HG03135 (cell line): Measurements from ENCODE around the gene BHLHE23.

Experiments
- ATAC-seq: cut with Tn5 transposase; IDR thresholded peaks from one replicate; pipeline ENCODE4 v1.9.1; 2021; ENCODE audit warnings: mild to moderate bottlenecking, moderate library complexity; ENCODE audit not compliant: unreplicated experiment

BHLHE23 gene

DNA sequence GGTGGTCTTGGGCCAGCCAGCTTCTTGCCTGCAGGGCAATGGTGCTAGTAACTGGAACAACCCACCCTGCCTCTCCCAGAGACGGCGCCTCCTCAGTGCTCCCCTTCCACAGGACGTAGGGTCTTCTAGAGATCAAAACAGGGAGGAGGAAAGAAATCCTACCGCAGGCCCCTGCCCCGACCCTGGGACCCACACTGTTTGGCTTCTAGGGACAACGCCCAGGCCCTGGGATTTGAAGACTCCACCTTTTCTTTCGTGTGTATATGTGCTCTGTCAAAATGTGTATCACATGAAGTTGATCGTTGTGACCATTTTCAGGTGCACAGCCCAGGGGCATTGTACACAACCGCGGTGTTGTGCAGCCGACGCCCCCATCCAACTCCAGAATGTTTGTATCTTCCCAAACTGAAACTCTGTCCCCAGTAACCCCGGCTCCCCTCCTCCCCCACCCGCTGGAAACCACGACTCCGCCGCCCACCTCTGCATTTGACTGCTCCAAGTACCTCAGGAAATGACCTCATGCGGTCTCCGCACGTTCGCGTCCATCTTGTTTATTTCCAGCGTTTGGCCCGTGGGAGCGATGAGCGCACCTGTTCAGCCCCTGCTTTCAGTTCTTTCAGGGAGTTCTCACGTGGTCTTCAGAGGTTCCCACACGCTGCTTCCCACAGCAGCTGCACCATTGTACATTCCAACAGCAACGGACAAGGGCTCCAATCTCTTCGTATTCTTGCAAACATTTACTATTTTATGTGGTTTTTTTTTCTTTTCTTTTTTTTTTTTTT is 3.4 kb upstream of the BHLHE23 start:
- ATAC-seq, result peak; percentile 43

DNA sequence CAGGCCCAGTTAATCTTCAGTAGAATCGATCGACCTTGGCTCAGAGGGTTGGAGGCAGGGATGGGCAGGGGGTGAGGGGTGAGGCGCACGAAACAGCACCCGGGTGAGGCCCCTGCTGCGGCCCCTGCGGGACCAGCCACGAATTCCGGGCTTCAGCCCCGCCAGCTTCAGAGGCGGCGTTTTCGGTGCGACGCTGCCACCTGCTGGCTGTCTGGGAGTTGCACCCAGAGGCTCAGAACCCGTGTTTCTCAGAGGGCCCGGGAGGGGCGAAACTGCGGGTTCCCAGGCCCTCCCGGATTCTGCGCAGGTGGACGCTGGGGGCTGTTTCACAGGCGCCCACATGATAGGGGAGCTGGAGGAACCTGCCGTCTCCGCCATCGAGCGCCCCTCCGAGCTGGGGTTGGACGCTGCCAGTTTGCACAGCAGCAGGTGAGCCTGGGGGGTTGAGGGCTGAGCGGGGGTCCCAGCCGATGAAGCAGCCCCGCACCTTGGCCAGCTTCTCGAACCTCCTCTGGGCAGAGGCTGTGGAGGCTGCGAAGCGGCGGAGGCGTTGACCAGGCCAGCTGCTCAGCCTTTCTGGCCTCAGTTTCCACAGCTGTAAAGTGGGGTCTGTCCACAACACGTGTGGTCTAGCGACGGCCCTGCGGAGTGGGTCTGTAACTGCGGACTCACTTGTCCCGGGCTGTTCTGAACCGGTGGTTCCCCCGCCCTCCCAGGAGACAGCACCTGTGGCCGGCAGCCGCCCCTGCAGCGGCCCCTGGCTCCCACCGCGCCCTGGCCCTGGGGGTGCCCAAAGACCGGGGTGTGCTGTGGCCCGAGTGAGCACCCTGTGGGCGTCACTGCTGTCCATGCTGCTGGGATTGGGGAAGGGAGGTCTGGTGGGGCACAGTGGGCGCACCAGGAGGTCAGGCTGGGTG is 2.5 kb upstream of the BHLHE23 start:
- peak; percentile 46 for ATAC-seq

DNA sequence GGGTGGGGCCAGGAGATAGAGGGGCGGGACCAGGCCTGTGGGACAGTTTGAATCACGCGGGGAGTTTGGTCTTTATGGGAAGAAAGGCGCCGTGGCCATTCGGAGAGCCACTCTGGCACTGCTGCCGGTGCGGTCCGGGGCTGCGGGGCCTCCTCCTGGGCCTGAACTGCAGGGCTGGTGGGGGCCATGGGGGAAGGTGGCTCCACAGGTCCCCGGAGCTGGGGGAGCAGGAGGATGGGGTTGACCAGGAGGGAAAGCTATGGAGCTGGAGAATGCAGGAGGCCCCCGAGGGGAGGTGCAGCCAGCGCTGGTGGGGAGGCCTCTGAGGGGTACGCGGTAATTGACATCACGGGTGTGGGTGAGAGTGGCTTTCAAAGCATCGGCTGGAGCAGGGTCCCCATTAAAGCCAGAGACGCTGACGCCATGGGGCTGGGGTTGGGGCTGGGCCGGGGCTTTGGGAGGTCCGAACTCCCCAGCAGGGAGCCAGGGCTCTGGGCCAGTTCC is 1.8 kb upstream of the BHLHE23 start:
- no peak for ATAC-seq

DNA sequence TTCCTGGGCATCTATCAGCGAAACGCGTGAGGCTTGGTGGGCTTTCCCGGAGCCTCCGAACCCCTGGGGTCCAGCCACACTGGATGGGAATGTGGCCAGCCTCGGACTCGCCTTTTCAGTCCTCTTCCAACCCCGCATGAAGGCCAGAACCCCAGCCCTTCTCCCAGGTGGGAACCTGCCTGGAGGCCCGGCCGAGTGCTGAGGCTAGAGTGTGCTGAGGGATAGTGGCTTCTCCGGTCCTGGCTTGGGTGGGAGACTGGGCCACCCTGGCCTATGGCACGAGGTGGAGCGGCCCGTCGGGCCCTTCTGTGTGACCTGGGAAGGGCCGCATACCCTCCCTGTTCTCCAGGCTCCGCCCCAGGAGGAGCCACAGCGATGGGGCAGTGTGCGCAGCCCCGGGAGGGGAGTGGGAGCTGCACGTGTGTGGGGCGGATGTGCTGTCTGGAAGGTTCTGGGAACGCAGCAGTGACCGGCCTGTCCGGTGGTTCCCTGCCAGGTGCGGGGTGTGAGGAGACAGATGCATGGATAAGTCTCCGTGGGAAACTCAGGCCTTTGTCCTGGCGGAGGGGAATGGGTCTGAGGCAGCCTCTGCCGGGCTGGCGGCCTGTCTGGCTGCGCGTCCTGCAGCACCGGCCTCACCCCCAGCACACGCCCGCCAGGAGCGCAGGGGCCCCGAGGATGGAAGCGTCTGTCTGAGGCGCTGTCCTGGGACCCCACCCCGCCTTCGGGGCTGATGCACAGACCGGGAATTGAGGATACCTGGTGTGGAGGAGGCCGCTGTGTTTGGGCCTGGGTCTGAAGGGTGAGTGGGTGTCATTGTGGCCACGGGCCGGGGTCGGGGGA is 1.1 kb upstream of the BHLHE23 start:
- no peak for ATAC-seq

DNA sequence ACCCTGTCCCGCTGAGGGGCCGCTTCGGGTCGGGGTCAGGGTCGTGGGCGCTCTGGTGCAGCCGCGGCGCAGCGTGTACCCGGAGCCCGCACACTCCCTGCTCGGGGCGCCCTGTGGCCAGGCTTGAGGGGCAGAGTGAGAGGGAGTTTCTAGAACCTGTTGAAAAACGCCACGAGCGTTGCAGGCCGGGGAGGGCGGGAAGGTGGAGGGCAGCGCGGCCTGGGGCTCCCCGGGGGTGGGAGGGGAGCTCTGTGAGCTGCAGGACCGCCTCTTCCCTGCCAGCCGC is 539 bp upstream of the BHLHE23 start:
- ATAC-seq, result no peak

DNA sequence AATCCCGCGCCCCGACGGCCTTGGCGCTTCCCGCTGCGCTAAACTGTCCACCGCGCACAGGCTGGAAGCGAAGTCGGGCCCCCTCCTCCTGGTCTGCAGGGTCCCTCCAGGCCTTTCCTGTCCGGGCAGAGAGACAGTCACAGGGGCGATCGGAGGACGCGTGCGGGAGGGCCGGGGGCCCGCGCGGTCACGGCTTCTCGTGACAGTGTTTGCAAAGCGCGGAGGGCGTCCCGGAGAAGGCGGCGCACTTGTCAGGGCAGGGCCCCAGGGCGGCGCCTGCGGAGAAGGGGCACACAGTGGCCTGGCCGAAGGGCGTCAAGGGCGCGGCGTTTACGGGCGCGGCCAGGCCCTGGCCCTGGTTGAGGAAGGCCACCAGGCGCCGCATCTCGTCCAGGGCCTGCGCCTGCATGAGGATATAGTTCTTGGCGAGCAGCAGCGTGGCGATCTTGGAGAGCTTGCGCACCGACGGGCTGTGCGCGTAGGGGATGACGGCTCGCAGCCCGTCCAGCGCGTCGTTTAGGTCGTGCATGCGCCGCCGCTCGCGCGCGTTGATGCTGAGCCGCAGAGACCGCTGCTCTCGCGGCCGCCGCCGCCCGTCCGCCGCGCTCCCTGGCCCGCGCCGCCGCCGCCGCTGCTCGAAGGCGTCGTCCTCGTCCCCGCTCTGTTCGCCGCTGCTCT is 763 bp downstream of the BHLHE23 start:
- no peak for ATAC-seq

DNA sequence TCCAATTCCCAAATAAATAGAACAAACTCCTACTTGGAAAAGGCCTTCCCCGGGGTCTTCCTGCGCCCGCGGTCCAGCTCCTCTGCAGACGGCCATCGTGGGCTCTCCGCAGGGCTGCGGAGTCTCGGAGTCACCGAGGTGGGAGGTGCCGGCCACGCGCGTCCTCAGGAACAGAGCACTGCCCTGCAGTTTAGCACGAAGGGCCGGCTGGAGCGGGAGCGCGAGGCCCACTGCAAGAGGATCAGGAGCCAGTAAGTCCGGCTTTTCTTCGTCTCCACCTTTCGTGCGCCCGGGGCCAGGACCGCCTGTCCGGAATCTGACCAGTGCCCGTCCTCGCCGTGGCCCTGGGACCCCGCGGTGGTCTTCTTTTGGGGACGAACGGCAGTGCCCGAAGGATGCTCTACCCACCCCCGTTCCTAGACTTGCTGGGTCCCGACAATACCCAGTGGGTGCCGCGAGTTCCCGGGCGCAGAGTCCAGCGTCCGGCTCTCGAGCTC is 1.4 kb downstream of the BHLHE23 start:
- no peak for ATAC-seq

DNA sequence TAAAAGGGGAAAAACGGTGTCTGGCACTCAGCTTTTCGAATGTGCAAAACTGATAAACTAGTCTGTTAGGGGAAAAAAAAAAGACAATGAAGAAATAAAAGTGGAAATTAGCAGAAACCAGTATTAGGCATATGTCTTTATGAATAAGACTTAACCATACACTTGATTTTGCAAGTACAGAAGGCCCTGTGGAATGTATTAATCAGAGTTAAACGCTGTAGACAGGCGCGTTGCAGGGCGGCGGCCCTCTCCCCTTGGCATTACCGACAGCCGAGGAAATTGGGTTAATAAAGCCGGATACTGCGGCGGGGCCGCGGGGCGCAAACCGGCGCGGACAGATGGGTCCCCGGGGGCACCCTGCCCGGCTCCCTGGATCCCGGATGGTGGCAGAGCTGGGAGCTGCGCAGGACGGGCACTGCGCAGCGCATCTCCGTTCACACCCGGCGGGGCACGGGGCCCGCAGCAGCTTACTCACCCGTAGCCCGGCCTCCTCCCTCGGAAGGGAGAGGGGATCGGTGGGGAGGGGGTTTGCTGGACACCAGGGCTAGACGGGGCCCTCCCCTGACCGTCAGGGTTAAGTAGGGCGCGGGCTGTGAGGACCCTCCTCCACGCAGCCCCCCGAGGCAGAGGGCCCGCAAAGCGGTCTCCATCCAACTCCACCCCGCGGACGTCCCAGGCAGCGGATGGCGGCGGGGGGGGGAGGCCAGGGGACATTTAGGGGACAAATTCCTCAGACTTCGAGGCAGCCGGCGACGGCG is 2.0 kb downstream of the BHLHE23 start:
- ATAC-seq, result no peak

DNA sequence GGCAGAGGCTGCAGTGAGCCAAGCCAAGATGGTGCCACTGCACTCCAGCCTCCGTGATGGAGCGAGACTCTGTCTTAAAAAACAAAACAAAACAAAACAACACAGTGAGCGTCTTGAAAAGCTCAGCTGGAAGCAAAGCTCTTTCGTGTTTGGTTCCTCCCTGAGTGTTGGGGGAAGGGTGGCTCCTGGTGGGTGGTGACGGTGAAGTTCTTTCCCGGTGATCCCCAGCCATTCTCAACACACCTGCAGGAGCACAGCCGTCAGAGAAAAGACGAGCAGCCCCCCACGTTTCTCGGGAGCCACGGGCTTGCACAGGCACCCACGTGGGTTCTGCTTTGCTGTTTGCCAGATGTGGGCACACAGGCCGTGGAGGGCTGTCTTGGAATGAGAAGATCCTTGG is 3.2 kb downstream of the BHLHE23 start:
- ATAC-seq, result no peak

DNA sequence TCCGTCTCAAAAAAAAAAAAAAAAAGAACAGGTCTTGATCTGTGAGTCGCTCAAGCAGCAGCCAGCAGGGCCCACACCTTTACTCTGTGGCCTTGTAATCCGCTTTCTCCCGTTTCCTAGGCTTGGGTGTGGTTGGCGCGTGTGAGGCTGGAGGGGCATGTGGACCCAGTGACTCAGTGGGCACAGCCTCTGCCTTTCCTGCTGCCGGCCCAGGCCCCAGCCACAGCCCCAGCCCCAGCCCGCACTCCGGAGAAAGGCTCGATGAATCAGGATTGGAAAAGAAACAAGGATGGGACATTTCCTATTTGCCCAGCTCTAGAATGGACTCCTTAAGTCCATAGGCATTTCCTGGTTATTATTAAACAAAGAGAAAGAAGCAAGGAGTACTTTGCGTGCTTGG is 4.3 kb downstream of the BHLHE23 start:
- ATAC-seq, result no peak

DNA sequence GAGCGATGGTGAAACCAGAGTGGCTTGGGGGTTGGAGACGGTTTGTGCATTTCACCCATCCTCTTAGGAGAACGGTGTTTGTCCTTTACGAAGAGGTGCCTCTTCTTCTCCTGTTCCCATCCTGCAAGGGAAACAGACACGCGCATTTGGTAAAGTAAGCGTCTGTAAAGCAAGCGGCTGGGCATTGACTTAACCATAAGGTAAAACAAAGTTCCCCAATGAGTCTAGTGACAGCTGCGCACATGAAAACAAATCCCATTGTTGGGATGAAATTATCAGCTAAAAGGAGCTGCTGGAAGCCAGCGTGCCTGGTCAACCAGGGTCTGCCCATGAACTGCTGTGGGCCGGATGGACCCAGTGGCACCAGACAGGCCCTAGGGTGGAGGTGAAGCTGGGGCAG is 5.8 kb downstream of the BHLHE23 start:
- ATAC-seq, result no peak

DNA sequence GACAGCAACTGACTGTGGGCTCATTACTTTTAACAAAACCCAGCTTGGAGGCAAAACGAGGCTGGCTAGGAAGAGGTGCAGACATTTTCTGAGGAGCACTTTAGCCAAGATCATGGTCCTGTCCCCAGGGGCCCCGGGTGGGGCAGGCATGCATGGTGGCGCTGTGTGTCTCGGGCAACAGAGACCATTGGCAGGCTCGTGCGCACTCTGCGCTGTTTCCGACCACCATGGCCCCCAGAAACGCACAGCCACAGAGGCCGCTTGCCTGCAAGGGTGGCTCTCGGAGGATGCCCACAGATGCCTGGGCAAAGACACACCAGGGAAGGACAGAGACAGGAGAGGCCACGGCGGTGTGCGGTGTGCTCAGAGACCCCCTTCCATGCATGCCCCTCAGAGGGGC is 6.7 kb downstream of the BHLHE23 start:
- no peak for ATAC-seq

DNA sequence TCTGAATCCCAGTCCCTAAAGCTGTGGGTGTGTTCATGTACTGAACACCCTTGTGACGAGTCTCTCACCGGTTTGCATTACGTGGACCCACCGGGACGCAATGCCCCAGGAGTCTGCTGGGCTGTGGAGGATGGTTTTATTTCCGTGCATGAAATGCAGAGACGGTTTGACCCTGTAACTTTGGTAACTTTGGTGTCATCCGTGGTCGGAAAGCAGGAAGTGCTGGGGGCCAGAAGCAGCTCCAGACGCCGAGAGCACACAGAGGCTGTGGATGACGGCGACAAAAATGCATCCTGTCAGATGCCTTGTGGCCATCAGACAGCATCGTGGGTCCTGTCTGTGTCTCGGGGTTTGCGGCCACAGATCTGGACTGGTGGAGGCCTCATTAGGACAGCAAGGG is 7.2 kb downstream of the BHLHE23 start:
- ATAC-seq, result no peak

DNA sequence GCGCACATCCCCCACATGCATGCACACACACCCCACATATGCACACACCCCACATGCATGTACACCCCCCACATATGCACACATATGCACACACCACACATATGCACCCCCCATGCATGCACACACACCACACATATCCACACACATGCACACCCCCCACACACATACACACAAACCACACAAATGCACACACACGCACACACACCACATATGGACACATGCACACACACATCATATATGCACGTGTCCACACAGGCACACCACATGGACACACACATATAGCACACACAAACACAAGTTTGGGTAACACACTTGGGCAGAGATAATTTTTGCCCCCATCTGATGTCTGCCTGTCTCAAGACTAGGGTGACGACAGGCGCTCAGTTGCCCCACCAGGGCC is 8.3 kb downstream of the BHLHE23 start:
- ATAC-seq, result no peak

DNA sequence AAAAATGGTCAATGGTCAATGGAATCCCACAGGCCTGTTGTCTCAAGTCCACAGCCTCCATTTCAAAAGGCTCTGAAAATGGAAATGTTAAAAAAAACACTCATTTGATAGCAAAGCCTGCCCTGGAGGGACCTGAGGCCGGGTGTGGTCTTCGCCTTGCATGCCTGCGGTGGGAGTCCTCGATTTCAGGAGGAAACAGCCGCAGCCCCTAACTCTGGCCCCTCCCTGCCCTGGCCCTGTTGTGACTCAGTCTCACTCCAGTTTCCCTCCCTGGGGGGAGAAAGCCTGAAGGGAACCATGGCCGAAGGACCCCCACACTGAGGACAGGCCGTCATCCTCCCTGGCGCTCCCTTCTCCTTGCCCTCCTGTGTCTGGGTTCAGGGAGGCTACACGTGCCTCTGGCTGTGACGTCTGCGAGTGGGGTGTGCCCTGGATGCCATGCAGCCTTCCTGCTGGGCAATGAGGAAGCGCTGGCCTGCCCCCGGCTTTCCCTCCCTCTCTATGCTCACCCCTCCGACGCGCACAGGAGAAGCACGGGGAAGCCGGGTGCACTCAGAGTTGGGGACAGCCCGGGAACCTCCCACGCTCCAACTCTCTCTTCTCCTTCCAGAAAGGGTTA is 9.2 kb downstream of the BHLHE23 start:
- ATAC-seq, result no peak

DNA sequence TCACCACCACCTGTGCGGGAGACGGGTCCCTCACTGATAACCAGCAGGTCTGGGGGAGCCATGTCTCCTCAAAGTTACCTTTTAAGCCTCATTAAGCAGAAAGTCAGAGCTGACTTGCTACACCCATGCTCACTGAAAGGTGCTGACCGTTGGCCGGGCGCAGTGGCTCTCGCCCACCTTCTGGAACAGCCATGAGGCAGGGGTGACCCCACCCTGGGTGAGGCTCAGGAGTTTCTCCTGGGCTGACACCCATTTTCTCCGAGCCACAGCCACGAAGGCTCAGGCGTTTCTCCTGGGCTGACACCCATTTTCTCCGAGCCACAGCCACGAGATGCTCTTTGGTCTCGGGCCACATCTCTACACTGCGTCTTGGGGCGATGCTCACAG is 10.2 kb downstream of the BHLHE23 start:
- ATAC-seq, result no peak

DNA sequence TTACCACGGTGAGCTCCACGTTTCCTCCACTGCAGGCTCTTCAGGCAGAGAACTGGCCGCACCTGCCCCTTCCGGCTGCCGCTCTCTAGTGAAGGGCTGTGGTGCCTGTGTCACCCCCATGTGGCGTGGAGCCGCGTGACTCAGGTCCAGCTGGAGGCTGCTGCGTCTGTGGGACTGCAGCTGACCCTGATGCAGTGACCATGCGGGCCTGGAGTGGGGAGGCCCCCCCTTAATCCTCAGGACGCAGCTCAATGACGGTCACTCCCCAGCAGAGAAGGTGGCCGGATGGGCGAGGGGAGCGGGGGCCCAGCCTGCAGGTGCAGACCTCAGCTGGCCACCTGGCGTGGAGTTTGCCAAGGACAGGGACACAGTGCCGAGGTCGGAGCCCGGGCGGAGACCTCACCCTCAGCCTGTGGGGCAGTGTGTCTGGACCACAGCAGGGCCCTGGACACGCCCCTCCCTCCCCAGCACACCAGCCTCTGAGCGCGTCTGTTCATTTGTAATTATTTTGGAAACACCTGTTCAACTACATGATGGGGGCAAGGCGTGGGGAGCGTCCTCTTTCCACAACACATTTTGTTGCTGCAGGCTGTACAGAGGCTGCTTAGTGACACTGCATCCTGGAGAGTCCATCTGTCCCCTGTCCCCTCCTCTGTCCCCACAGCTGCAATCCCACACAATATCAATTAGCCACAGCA is 10.7 kb downstream of the BHLHE23 start:
- ATAC-seq, result no peak

DNA sequence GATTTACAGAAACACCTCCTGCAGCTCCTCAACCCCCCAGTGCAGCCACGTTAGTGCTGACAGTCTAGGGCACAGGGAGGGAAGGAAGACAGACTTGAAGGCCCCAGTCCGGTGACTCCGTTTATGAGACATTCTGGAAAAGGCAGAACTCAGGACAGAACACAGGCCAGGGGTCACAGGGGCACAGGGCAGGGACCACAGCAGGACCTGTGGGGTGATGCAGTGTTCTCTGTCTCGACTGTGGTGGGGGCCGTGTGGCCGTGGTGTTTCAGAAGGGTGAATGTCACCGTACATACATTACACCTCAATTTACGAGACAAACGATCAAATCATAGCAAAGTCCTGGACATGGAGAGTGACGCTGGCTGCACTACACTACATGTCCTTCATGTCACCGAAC is 11.3 kb downstream of the BHLHE23 start:
- ATAC-seq, result no peak

DNA sequence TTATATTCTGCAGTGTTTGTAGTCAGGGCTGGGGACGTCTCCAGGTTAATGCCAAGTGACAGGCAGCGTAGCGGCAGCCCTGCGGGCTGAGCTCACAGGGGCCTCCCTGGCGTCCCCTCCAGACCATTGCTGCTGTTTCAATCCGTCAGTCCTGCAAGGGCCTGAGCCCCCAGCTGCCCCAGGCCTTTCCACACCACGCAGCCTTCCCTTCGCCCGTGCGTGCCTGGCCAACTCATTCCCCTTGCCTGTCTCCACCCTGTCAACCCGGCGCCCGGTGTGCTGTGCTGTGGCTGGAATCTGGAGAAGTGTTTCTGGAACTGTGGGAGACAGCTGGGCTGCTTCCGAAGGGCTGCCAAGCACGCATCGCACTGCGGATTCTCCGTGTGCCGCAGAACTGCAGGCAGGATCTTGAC is 11.9 kb downstream of the BHLHE23 start:
- no peak for ATAC-seq
